H9 (cell line): Measurements from ENCODE around the gene WDR91. TPM values are rescaled to one million over a fixed set of nuclear protein-coding genes. Genes with fewer than 3 reads are reported as not detected.

Source experiments
- DNase-seq: peaks from one replicate; pipeline ENCODE4 v3.0.0-alpha.2; 2017
- H2AFZ ChIP-seq: one replicate; pipeline ENCODE4 v1.6.1; 2013; ENCODE audit warnings: mild to moderate bottlenecking, low read length, control low read depth, moderate library complexity
- H2AK5ac ChIP-seq: 2 replicates; pipeline ENCODE4 v1.6.1; 2013; ENCODE audit warnings: low read length, control low read depth, mixed read lengths; ENCODE audit not compliant: insufficient read length
- H2BK120ac ChIP-seq: one replicate; pipeline ENCODE4 v1.6.1; 2013; ENCODE audit warnings: low read depth, mild to moderate bottlenecking, low read length, control low read depth, inconsistent platforms; ENCODE audit not compliant: poor library complexity, severe bottlenecking
- H2BK12ac ChIP-seq: 2 replicates; pipeline ENCODE4 v1.6.1; 2013; ENCODE audit warnings: low read length, control low read depth, mixed read lengths, low read depth; ENCODE audit not compliant: insufficient read length
- H2BK15ac ChIP-seq: 2 replicates; pipeline ENCODE4 v1.6.1; 2013; ENCODE audit warnings: low read depth, low read length, control low read depth
- H2BK20ac ChIP-seq: one replicate; pipeline ENCODE4 v1.6.1; 2013; ENCODE audit warnings: low read depth, mild to moderate bottlenecking, low read length, control low read depth, inconsistent platforms; ENCODE audit not compliant: poor library complexity, severe bottlenecking
- H2BK5ac ChIP-seq: 2 replicates; pipeline ENCODE4 v1.6.1; 2013; ENCODE audit warnings: low read length, control low read depth, mixed read lengths; ENCODE audit not compliant: insufficient read length
- H3K14ac ChIP-seq: 2 replicates; pipeline ENCODE4 v1.6.1; 2013; ENCODE audit warnings: low read length, control low read depth; ENCODE audit not compliant: insufficient read depth
- H3K18ac ChIP-seq: 2 replicates; pipeline ENCODE4 v1.6.1; 2013; ENCODE audit warnings: low read depth, mild to moderate bottlenecking, mixed read lengths, low read length, control low read depth; ENCODE audit not compliant: insufficient read length
- H3K23ac ChIP-seq: 2 replicates; pipeline ENCODE4 v1.6.1; 2013; ENCODE audit warnings: low read length, control low read depth, mixed read lengths, low read depth; ENCODE audit not compliant: insufficient read length
- H3K23me2 ChIP-seq: 2 replicates; pipeline ENCODE4 v1.6.1; 2013; ENCODE audit warnings: low read depth, mild to moderate bottlenecking, mixed read lengths, low read length, control low read depth; ENCODE audit not compliant: insufficient read length, poor library complexity, severe bottlenecking
- H3K27ac ChIP-seq: 2 replicates; pipeline ENCODE4 v1.5.1; 2013; ENCODE audit warnings: low read length, control low read depth, mixed read lengths, low read depth; ENCODE audit not compliant: insufficient read length
- H3K27me3 ChIP-seq: 2 replicates; pipeline ENCODE4 v1.6.1; 2013; ENCODE audit warnings: low read length, control low read depth, inconsistent platforms; ENCODE audit not compliant: insufficient read depth
- H3K4ac ChIP-seq: 2 replicates; pipeline ENCODE4 v1.6.1; 2013; ENCODE audit warnings: low read depth, mild to moderate bottlenecking, control low read depth, inconsistent platforms, low read length, moderate library complexity
- H3K4me1 ChIP-seq: 2 replicates; pipeline ENCODE4 v1.6.1; 2013; ENCODE audit warnings: low read length, control low read depth, inconsistent platforms; ENCODE audit not compliant: insufficient read depth
- H3K4me2 ChIP-seq: 2 replicates; pipeline ENCODE4 v1.6.1; 2013; ENCODE audit warnings: low read length, control low read depth, mixed read lengths; ENCODE audit not compliant: insufficient read length, insufficient read depth
- H3K56ac ChIP-seq: 2 replicates; pipeline ENCODE4 v1.6.1; 2013; ENCODE audit warnings: low read depth, mild to moderate bottlenecking, mixed read lengths, low read length, control low read depth; ENCODE audit not compliant: insufficient read length
- H3K79me1 ChIP-seq: 2 replicates; pipeline ENCODE4 v1.6.1; 2013; ENCODE audit warnings: low read depth, mild to moderate bottlenecking, moderate library complexity, low read length, control low read depth, inconsistent platforms; ENCODE audit not compliant: insufficient read depth, poor library complexity, severe bottlenecking
- H3K79me2 ChIP-seq: 2 replicates; pipeline ENCODE4 v1.6.1; 2013; ENCODE audit warnings: low read length, control low read depth, inconsistent platforms; ENCODE audit not compliant: insufficient read depth
- H3K9ac ChIP-seq: 2 replicates; pipeline ENCODE4 v1.6.1; 2013; ENCODE audit warnings: low read length, control low read depth, mixed read lengths; ENCODE audit not compliant: insufficient read length; ENCODE audit errors: extremely low read depth
- H3K9me3 ChIP-seq: one replicate; pipeline ENCODE4 v1.6.1; 2013; ENCODE audit warnings: low read depth, low read length, inconsistent platforms; ENCODE audit not compliant: control insufficient read depth
- H3T11ph ChIP-seq: one replicate; pipeline ENCODE4 v1.6.1; 2013; ENCODE audit warnings: mild to moderate bottlenecking, low read length, control low read depth, inconsistent platforms
- H4K20me1 ChIP-seq: one replicate; pipeline ENCODE4 v1.6.1; 2013; ENCODE audit not compliant: control insufficient read depth, insufficient read length, insufficient read depth
- H4K5ac ChIP-seq: 2 replicates; pipeline ENCODE4 v1.6.1; 2013; ENCODE audit warnings: low read depth, mild to moderate bottlenecking, mixed read lengths, low read length, control low read depth; ENCODE audit not compliant: insufficient read length
- H4K8ac ChIP-seq: replicated peaks from 2 replicates; pipeline ENCODE4 v1.6.1; 2013; ENCODE audit warnings: low read length, control low read depth, mixed read lengths, low read depth; ENCODE audit not compliant: insufficient read length
- H4K91ac ChIP-seq: 2 replicates; pipeline ENCODE4 v1.6.1; 2013; ENCODE audit warnings: low read depth, mild to moderate bottlenecking, moderate library complexity, mixed read lengths, low read length, control low read depth; ENCODE audit not compliant: insufficient read length
- H3K27ac Mint-ChIP-seq, 3 experiments: 2 replicates in 2 of 3; 3 replicates in 1 of 3; pipeline ENCODE4 v1.8.0; 2020 to 2021; ENCODE audit warnings: mixed read lengths in 3 of 3, mild to moderate bottlenecking in 1 of 3, moderate library complexity in 1 of 3
- H3K27me3 Mint-ChIP-seq: 2 replicates; pipeline ENCODE4 v1.8.0; 2021; ENCODE audit warnings: low read depth, mild to moderate bottlenecking, moderate library complexity, mixed read lengths
- H3K36me3 Mint-ChIP-seq, 3 experiments: 2 replicates in 2 of 3; 3 replicates in 1 of 3; pipeline ENCODE4 v1.8.0; 2020 to 2021; ENCODE audit warnings: low read depth in 3 of 3, mixed read lengths in 3 of 3; ENCODE audit not compliant: insufficient read depth in 1 of 3
- H3K4me1 Mint-ChIP-seq, 2 experiments: 2 replicates each; pipeline ENCODE4 v1.8.0; 2020; ENCODE audit warnings: mixed read lengths in 2 of 2
- H3K4me3 Mint-ChIP-seq, 2 experiments: 2 replicates in 1 of 2; 3 replicates in 1 of 2; pipeline ENCODE4 v1.8.0; 2020 to 2021; ENCODE audit warnings: mild to moderate bottlenecking in 2 of 2, mixed read lengths in 2 of 2, moderate library complexity in 1 of 2
- H3K9me3 Mint-ChIP-seq, 2 experiments: 2 replicates in 1 of 2; 3 replicates in 1 of 2; pipeline ENCODE4 v1.8.0; 2020; ENCODE audit warnings: mild to moderate bottlenecking in 2 of 2, mixed read lengths in 2 of 2, moderate library complexity in 1 of 2
- total RNA-seq: library from RNA; stranded (reverse); gene quantifications from 2 replicates; pipeline ENCODE4 v1.2.1, GENCODE V29; 2021
- TF ChIP-seq, protein P1 (sequence below): fragments of 200-600 bp; sonication (generic); conservative IDR thresholded peaks from 3 replicates; pipeline ENCODE4 v1.8.0; 2021; ENCODE audit warnings: antibody characterized with exemption, mild to moderate bottlenecking

The WDR91 gene
- total RNA-seq, 1 experiment from 2014 or later: 9.4 TPM

DNA sequence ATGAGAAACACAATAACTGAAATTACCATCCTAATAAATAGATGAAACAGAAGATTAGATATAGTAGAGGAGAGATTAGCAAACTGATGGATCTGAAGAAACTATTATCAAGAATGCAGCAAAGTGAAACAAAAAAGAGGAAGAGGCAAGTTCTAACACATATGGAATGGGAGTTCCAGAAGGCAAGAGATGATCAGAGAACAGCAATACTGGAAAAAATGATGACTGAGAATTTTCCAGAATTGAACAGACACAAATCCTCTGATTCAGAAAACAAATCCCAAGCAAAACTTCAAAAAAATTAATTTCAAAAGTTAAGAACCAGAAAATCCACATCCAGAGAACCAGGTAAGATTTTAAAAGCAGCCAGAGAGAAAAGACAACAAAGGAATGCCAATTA, 20.6 kb downstream of the WDR91 start:
- no peaks in the 10 kb centered on the region for H3K79me2 ChIP-seq
- Mint-ChIP-seq H3K4me3 (no peak overlapping the region), H3K27me3 (no peaks in the 10 kb centered on the region), H3K9me3 (no peaks in the 10 kb centered on the region), H3K27ac (no peak overlapping the region), H3K36me3 (peaks cover 4 to 60% (median 32%) of the 10 kb centered on the region in 3 experiments), H3K4me1 (no peaks in the 10 kb centered on the region)
- H3K23me2 ChIP-seq: no peaks in the 10 kb centered on the region
- no peak overlapping the region for H2BK12ac ChIP-seq
- no peak overlapping the region for H3K56ac ChIP-seq
- no peak overlapping the region for H3K9ac ChIP-seq
- no peak overlapping the region for H3K14ac ChIP-seq
- no peak overlapping the region for H4K8ac ChIP-seq
- H3K79me1 ChIP-seq: no peaks in the 10 kb centered on the region
- no peak overlapping the region for H2BK120ac ChIP-seq
- no peak overlapping the region for H3K23ac ChIP-seq
- H2BK20ac ChIP-seq: no peak overlapping the region
- H2AK5ac ChIP-seq: no peak overlapping the region
- no peaks in the 10 kb centered on the region for H4K20me1 ChIP-seq
- no peak overlapping the region for H2BK15ac ChIP-seq
- no peak overlapping the region for H4K91ac ChIP-seq
- H2AFZ ChIP-seq: no peak overlapping the region
- H2BK5ac ChIP-seq: no peak overlapping the region
- no peak overlapping the region for H3K18ac ChIP-seq
- H3K27ac ChIP-seq: no peak overlapping the region
- TF ChIP-seq, protein P1, sequence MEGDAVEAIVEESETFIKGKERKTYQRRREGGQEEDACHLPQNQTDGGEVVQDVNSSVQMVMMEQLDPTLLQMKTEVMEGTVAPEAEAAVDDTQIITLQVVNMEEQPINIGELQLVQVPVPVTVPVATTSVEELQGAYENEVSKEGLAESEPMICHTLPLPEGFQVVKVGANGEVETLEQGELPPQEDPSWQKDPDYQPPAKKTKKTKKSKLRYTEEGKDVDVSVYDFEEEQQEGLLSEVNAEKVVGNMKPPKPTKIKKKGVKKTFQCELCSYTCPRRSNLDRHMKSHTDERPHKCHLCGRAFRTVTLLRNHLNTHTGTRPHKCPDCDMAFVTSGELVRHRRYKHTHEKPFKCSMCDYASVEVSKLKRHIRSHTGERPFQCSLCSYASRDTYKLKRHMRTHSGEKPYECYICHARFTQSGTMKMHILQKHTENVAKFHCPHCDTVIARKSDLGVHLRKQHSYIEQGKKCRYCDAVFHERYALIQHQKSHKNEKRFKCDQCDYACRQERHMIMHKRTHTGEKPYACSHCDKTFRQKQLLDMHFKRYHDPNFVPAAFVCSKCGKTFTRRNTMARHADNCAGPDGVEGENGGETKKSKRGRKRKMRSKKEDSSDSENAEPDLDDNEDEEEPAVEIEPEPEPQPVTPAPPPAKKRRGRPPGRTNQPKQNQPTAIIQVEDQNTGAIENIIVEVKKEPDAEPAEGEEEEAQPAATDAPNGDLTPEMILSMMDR: no peak
- H3K4me1 ChIP-seq: no peaks in the 10 kb centered on the region
- DNase-seq: no peak
- H3T11ph ChIP-seq: no peak overlapping the region
- H3K27me3 ChIP-seq: no peaks in the 10 kb centered on the region
- H4K5ac ChIP-seq: no peak overlapping the region
- H3K4me2 ChIP-seq: no peak overlapping the region
- H3K4ac ChIP-seq: no peak overlapping the region
- H3K9me3 ChIP-seq: no peaks in the 10 kb centered on the region
